ENCODE data around the gene GRAMD1B. TPM values are rescaled to one million over a fixed set of nuclear protein-coding genes. Genes with fewer than 3 reads are reported as not detected.

The GRAMD1B gene
- total RNA-seq, 2 donors from 2014 or later, result 28.8 to 39.6 TPM

GRCh38 chr11:123582992-123583504 is 153.0 kb downstream of the GRAMD1B start:
- Mint-ChIP-seq H3K4me3 (no peak overlapping the region), H3K36me3 (ENCODE audit: low read depth) (peaks cover 8% of the 10 kb centered on the region), H3K9me3 (no peaks in the 10 kb centered on the region), H3K27ac (no peak overlapping the region), H3K27me3 (ENCODE audit: insufficient read depth) (peaks cover 14% of the 10 kb centered on the region), H3K4me1 (peaks cover 29% of the 10 kb centered on the region)
- Histone ChIP-seq H3K27ac (ENCODE audit: low read depth, low read length) (no peak overlapping the region), H3K9me3 (ENCODE audit: control insufficient read depth, low read length) (no peaks in the 10 kb centered on the region), H3K27me3 (ENCODE audit: control insufficient read depth, insufficient read depth, low read length, poor library complexity, severe bottlenecking) (no peaks in the 10 kb centered on the region), H3K36me3 (ENCODE audit: control insufficient read depth, insufficient read depth, low read length) (peaks cover 30% of the 10 kb centered on the region), H3K4me3 (ENCODE audit: low read length) (no peak overlapping the region), H3K9ac (ENCODE audit: extremely low read depth, low read length, poor library complexity, severe bottlenecking) (no peak overlapping the region), H3K4me1 (ENCODE audit: control insufficient read depth, insufficient read depth, low read length) (peaks cover 8% of the 10 kb centered on the region)
- no peak for DNase-seq
- WGBS, 2 experiments (ENCODE audit: insufficient coverage in 1 of 2, insufficient read length in 1 of 2), result 91 to 94% methylated on average over 9 to 12 of the region's 12 CpGs
- TF ChIP-seq, protein P1, sequence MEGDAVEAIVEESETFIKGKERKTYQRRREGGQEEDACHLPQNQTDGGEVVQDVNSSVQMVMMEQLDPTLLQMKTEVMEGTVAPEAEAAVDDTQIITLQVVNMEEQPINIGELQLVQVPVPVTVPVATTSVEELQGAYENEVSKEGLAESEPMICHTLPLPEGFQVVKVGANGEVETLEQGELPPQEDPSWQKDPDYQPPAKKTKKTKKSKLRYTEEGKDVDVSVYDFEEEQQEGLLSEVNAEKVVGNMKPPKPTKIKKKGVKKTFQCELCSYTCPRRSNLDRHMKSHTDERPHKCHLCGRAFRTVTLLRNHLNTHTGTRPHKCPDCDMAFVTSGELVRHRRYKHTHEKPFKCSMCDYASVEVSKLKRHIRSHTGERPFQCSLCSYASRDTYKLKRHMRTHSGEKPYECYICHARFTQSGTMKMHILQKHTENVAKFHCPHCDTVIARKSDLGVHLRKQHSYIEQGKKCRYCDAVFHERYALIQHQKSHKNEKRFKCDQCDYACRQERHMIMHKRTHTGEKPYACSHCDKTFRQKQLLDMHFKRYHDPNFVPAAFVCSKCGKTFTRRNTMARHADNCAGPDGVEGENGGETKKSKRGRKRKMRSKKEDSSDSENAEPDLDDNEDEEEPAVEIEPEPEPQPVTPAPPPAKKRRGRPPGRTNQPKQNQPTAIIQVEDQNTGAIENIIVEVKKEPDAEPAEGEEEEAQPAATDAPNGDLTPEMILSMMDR (conservative IDR thresholded peaks at IDR 0.05), result no peak

GRCh38 chr11:123584186-123584585 is 154.1 kb downstream of the GRAMD1B start:
- H3K9me3 ChIP-seq (ENCODE audit: control insufficient read depth, low read length), result no peaks in the 10 kb centered on the region
- peaks cover 15% of the 10 kb centered on the region for H3K4me1 ChIP-seq (ENCODE audit: control insufficient read depth, insufficient read depth, low read length)
- DNase-seq, result no peak
- 86 to 97% methylated on average over 1 to 4 of the region's 4 CpGs for WGBS, 2 experiments (ENCODE audit: insufficient coverage in 1 of 2, insufficient read length in 1 of 2)
- H3K27me3 ChIP-seq (ENCODE audit: control insufficient read depth, insufficient read depth, low read length, poor library complexity, severe bottlenecking), result no peaks in the 10 kb centered on the region
- no peak overlapping the region for H3K9ac ChIP-seq (ENCODE audit: extremely low read depth, low read length, poor library complexity, severe bottlenecking)
- Mint-ChIP-seq H3K27me3 (ENCODE audit: insufficient read depth) (peaks cover 14% of the 10 kb centered on the region), H3K4me3 (no peak overlapping the region), H3K36me3 (ENCODE audit: low read depth) (peaks cover 5% of the 10 kb centered on the region), H3K4me1 (peaks cover 36% of the 10 kb centered on the region), H3K9me3 (no peaks in the 10 kb centered on the region), H3K27ac (no peak overlapping the region)
- no peak overlapping the region for H3K4me3 ChIP-seq (ENCODE audit: low read length)
- TF ChIP-seq, protein P1 (conservative IDR thresholded peaks at IDR 0.05), result no peak
- H3K27ac ChIP-seq (ENCODE audit: low read depth, low read length), result no peak overlapping the region
- H3K36me3 ChIP-seq (ENCODE audit: control insufficient read depth, insufficient read depth, low read length), result peaks cover 37% of the 10 kb centered on the region

- peaks cover 15% of the 10 kb centered on the region for H3K4me1 ChIP-seq (ENCODE audit: control insufficient read depth, insufficient read depth, low read length)
- no peaks in the 10 kb centered on the region for H3K27me3 ChIP-seq (ENCODE audit: control insufficient read depth, insufficient read depth, low read length, poor library complexity, severe bottlenecking)
- no peak overlapping the region for H3K27ac ChIP-seq (ENCODE audit: low read depth, low read length)
- DNase-seq, result no peak
- no peak overlapping the region for H3K27ac Mint-ChIP-seq
- no peak overlapping the region for H3K4me3 ChIP-seq (ENCODE audit: low read length)
- peaks cover 14% of the 10 kb centered on the region for H3K27me3 Mint-ChIP-seq (ENCODE audit: insufficient read depth)
- H3K4me1 Mint-ChIP-seq, result peaks cover 36% of the 10 kb centered on the region
- H3K9ac ChIP-seq (ENCODE audit: extremely low read depth, low read length, poor library complexity, severe bottlenecking), result no peak overlapping the region
- peaks cover 5% of the 10 kb centered on the region for H3K36me3 Mint-ChIP-seq (ENCODE audit: low read depth)
- no peaks in the 10 kb centered on the region for H3K9me3 Mint-ChIP-seq
- peaks cover 40% of the 10 kb centered on the region for H3K36me3 ChIP-seq (ENCODE audit: control insufficient read depth, insufficient read depth, low read length)
- 92 to 100% methylated on average over 3 to 7 of the region's 7 CpGs for WGBS, 2 experiments (ENCODE audit: insufficient coverage in 1 of 2, insufficient read length in 1 of 2)
- TF ChIP-seq, protein P1 (conservative IDR thresholded peaks at IDR 0.05), result no peak
- H3K9me3 ChIP-seq (ENCODE audit: control insufficient read depth, low read length), result no peaks in the 10 kb centered on the region
- no peak overlapping the region for H3K4me3 Mint-ChIP-seq
These were observed 154.7 kb downstream of the GRAMD1B start for GRCh38 chr11:123584737-123585136.
